GOT3 (cell line): ENCODE data around the gene RXRA.

Experiments used
- DNase-seq: peaks from one replicate; lab custom pipeline; 2025; ENCODE audit warnings: mixed read lengths; lab: John Stamatoyannopoulos, UW

RXRA gene

DNA sequence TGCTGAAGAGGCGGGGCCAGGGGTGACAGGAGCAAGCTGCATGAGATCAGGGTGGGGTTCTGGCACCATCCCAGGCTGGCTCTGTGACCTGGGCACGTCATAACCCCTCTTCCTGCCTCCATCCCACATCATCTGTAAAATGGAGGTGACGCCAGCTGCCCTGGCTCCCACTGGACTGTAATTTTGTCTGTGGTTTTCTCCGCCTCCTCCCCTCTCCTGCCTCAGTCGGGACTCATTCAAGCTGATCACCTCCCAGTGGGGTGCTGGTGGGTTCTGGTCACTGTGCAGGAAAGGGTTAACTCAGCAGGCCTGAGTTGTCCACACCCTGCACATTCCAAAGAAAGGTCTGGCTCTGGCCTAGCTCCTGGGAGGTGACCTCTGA is 128.2 kb downstream of the RXRA start:
- DNase-seq: no peak

GRCh38 chr9:134455021-134455471 is 128.8 kb downstream of the RXRA start:
- DNase-seq: no peak

- DNase-seq: no peak
Measured at GRCh38 chr9:134455537-134455933, 129.3 kb downstream of the RXRA start.

DNA sequence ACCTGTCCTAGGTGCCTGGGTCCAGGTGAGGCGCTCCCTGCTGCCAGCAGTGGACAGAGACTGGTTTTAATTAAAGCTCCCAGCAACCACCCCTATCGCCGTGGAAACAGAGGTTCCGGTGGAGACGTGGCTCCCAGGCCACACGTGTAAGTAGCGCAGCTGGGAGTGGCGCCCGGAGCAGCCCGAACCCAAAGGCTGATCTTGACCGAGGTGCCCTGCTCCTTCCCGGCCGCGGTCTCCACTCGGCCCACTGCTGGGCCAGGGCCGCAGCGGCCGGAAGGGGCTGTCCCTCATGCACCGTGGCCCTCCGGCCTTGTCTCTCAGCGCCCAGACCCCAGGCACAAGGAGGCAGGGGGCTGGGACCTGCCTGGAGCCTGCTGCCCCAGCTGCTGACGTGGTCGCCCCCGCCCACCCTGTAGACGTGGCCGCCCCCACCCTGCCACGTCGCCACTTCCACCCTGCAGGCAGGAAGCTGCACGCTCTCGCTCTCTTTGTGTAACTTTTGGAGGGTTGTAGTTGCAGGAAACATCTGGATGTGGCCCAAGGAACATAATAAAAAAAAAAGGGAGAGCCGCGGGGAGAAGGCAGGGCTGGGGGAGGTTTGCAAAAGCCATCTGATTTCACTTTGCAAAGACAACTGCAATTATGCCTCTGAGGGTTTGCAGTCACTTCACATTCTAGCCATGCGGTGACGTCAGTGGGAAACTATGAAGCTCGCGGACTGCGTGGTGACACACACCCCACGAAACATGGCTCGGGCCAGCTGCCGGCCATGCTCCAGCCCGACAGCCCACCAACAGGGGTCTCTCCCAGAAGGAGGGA is 129.9 kb downstream of the RXRA start:
- peak; percentile 66 for DNase-seq

DNA sequence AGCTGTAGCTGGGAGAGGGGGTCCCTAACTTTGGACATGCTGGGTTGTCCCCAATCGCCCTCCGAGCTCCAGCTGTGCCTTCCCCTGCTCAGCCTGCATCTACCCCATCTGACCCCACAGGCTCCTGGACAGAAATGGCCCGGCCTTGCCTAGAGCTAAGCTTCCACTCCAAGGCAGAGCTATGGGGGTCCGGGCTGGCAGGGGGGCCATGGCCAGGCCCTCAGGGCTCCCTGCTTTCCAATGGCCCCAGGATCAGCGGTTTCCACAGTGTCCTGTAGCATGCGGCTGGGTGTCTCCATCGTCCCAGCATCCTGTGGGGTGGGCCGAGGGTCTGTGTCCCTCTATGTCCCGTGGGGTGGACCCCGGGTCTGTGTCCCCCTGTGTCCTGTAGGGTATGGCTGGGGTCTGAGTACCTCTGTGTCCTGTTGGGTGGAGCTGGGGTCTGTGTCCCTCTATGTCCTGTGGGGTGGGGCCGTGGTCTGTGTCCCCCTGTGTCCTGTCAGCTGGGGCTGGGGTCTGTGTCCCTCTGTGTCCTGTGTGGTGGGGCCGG is 130.6 kb downstream of the RXRA start:
- DNase-seq: no peak

GRCh38 chr9:134457321-134458206 is 131.3 kb downstream of the RXRA start:
- no peak for DNase-seq

DNA sequence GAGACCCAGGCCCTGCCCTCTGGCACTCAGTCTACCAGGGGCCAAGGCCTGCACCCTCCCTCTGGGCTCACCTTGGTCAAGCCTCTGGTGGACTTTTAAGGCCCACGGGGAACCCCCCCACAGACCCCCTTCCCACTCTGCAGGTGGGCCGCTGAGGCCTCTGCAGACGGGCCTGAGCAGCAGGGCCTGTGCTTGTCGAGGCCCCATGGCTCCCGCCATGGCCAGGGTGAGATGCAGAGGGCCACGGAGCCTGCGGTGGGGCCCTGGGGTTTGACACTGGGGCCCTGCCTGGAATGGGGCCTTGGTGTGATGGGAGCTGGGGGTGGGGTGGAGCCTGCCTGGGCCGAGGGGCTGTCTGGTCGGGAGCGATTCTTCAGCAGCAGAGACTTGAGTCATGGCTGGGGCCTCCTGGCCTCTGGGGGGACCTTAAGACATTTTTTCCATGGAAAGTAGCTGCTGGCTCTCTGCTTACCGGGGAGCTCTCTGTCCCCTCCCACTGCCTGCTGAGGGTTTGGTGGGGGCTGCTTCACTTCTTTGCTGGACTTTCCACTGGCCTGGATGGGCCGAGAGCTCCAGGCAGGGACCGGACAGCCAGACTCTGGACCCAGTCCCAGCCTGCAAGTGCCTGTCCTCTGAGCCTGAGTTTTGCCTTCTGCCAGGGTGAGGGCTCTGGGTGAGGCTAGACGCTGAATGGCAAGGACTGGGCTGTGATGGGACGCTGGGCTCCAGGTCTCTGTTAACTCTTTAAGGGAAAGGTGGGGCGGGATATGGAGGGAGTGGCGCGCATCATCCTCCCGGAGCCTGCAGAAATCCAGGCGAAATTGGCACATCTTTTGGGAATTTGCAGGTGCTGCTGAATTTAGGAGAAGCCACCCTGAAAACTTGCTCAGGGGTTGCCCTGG is 132.2 kb downstream of the RXRA start:
- no peak for DNase-seq

DNA sequence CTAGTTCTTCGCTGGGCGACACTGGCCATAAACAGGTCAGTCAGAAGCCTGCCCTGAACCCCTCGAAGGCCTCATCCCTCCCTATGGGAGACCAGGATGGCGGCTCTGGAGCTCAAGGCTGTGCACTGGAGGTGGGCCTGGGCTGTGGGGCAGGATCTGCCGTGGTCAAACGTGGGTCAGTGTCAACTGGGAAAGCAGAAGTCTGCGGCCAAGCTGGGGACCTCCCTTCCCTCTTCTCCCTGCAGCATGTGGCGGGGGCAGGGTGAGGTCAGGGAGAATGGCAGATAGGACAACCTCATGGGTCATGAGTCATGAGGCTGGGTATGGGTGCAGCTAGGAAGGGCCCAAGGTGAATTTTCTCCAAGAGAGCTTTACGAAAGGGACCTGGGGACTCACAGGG is 132.9 kb downstream of the RXRA start:
- DNase-seq: no peak

DNA sequence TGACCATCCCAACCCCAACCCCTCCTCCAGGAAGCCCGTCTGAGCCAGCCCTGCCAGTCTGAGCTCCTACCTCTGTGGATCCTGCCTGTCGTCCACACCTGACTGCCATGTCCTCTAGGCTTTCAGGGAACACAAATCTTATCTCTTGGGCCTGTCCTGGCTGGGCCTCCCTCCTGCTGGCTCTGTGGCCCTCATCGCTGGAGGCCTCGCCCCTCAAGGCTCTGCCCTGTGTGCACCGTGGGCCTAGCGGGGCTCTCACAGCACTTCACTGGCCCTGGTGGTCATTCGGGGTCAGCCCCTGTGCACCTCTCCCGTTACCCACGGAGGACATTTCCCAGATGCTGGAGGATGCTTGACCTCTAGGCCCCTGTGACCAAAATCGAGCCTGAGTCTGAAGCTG is 133.3 kb downstream of the RXRA start:
- DNase-seq: no peak

GRCh38 chr9:134460206-134460605 is 134.0 kb downstream of the RXRA start:
- DNase-seq: no peak

DNA sequence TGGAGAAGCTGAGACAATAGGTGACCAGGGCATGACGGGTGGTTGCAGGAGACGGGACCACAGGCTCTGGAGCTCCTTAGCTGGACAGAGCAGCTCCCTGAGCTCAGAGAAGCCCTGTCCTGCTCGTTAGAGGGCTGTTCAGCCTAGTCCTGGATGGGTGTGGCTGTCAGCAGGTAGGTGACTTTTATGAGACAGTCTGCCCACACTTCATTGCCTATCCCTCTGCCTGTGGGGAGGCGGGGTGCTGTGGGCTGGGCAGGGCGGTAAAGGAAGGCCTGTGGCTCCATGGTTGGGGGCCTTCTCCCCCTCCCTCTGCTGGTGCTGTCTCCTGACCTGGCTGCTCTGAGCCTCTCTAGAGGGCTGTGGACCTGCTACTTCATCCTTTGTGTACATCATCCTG is 134.6 kb downstream of the RXRA start:
- DNase-seq: no peak

DNA sequence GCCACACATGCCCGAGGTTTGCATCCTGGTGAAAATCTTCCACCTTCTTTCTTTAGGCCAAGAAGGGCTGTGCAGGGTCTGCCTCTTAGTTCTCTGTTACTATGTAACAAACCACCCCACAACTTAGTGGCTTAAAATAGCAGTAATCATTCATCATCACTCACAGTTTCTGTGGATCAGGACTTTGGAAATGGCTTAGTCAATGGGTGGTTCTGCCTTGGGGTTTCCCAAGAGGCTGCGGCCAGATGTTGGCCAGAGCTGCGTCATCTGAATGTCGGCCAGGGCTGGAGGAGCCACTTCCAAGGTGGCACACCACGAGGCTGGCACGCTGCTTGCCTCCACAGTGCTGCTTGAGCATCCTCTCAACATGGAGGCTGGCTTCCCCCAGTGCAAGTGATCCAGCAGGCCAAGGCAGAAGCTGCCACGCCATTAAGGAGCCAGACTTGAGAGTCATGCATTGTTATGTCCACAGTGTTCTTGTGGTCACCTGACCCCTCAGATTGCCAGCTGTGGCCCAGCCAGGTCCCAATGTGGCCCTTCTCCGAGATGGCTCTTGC is 135.2 kb downstream of the RXRA start:
- DNase-seq: no peak

GRCh38 chr9:134462318-134462717 is 136.1 kb downstream of the RXRA start:
- no peak for DNase-seq

- no peak for DNase-seq
Measured at GRCh38 chr9:134463280-134463679, 137.0 kb downstream of the RXRA start.

DNA sequence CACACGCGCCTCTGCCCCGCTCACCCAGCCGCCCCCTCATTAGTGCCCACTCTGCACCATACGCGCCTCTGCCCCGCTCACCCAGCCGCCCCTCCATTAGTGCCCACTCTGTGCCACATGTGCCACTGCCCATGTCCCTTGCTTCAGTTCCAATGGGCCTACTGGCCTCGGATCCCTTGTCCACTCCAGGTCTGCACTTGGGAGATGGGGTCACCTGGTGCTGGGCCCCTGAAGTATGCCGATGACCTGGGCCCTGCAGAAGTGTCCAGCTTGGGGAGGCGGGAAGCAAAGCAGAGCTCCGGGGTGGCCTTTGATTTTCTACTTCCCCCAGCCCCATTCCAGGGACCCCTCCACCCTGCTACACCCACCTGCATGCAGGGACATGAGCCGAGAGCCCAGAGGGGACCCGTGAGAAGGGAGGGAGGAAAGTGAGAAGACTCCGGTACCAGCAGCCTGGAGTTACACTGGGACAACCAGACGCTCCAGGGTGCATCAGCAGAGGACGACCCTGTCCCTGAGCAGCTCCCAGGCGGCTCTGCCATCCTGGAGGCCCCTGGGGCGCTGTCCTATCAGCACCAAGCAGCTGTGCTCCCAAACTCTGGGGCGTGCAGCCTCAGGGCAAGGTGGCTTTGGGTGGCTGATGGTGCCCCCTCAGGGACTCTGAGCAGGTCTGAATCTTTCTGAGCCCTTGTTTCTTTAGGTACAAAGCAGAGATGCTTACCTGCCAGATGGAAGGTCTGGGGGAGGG is 140.8 kb downstream of the RXRA start:
- no peak for DNase-seq

DNA sequence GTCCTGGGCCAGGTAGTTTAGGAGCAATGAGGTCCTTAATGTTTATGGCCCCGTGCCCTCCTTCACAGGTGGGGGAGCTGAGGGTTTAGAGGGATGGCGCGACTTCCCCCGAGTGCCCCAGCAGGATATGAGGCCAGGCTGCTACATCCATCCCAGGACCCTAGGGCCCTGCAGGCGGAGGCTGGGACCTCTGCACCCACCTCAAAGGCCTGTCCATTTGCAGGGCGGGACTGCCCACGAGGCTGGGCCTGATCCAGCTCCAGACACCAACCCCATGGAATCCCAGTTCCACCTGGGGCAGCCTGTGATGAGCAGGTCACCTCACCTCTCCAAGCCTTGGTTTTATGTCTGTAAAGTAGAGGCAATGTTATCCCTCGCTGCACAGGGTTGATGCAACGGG is 142.1 kb downstream of the RXRA start:
- DNase-seq: no peak

DNA sequence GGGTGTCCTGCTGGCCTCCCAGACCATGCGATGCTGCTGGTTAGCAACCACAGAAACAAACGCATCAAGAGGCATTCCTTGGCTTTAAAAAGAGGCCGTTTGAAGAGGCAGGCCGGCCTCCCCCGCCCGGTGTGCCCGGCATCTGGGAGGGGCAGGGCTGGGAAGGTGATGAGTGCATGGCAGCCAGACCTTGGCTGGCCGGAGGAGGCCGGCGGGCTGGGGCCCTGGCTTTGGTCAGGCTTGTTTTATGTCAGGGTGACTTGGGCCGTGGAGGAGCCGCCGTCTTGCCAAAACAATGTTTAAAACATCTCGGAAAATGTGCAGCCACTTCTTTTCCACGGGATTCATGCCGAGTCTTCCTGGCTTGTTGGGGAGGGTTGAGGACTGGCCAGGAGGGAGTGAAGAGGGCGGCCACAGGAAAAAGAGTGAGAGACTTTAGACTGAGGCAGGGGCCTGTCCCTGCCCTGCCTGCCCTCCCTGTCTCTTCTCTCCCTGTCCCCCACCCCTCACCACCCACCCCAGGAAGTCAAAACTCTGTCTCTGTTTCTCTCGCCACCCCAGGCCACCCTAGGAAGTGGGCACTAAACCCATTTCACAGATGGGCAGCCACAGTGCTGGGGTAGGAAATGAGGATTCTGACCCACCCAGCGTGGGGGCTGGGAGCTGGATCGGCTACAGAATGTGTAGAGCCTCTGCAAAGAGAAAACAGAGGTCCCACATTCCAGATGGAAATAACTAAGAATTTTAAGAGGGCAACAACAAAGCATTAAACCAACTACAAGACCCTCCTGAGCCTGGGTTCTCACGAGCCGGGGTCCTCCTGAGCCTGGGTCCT is 143.0 kb downstream of the RXRA start:
- no peak for DNase-seq

- DNase-seq: no peak
Measured at GRCh38 chr9:134472256-134472655, 146.0 kb downstream of the RXRA start.

DNA sequence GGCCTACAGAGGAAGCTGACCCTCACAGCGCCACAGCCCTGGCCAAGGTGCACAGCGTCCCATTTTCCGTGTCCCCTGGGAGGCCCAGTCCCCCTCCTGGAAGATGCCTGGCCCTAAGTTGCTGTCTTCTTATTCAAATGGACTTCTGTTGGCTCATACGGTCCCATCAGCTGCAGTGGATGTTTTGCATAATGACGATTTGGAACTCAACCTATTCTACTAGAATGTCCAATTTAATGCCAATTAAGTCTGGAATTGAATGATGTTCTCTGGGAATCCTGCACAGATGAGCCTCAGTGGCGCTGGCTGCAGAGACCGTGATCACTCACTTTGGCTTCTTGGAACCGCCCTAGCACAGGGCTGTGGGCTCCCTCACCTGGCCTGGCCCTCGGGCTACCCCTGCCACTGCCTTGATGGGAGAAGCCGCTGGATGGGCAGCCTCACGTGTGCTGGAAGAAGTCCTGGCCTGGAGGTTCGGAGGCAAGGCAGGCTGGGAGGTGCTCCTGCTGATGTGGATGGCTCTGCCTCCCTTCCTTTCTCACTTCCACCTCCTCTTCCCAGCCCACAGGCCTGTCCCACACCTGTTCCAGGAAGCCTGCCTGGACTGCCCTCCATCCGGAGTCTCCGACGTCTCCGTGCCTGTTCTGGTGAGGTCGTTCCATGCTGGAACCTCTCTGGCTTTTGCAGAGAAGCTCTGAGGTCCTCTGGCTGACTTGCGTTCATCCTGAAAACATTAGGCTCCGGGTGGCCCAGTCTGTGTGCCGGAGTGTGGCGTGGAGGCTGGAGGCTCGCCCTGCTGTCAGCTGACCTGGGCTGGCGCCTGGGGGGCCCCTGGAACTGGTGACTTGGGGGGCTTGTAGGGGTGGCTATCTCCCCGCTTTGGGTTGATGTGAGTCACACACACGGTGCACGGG is 147.1 kb downstream of the RXRA start:
- DNase-seq: no peak
